ENCODE results near the gene PLA2G12B.
"Not testable (repeated sequence)": the region's sequence is repeated elsewhere in the genome, so short reads cannot be mapped to it uniquely, and the experiment has no call there.

Gene PLA2G12B

GRCh38 chr10:72910705-72911104, 43.9 kb downstream of the PLA2G12B start:
- no peaks in the 10 kb centered on the region for H3K36me3 ChIP-seq (ENCODE audit: insufficient read depth, low read length)
- H3K9me3 ChIP-seq (replicated peaks; ENCODE audit: low read length), result no peaks in the 10 kb centered on the region
- no peak overlapping the region for H3K4me2 ChIP-seq (ENCODE audit: low read length)
- H3K27me3 ChIP-seq (ENCODE audit: control insufficient read depth, insufficient read depth, low read length), result no peaks in the 10 kb centered on the region
- no peak overlapping the region for H3K9ac ChIP-seq (ENCODE audit: low read depth, low read length)
- H3K4me3 ChIP-seq (ENCODE audit: low read length), result no peak overlapping the region
- H3K4me1 ChIP-seq (ENCODE audit: control insufficient read depth, insufficient read depth, low read length), result no peaks in the 10 kb centered on the region

- Histone ChIP-seq H3K36me3 (ENCODE audit: insufficient read depth, low read length) (no peaks in the 10 kb centered on the region), H3K4me1 (ENCODE audit: control insufficient read depth, insufficient read depth, low read length) (no peaks in the 10 kb centered on the region), H3K9me3 (replicated peaks; ENCODE audit: low read length) (no peaks in the 10 kb centered on the region), H3K27me3 (ENCODE audit: control insufficient read depth, insufficient read depth, low read length) (no peaks in the 10 kb centered on the region), H3K4me3 (ENCODE audit: low read length) (no peak overlapping the region), H3K4me2 (ENCODE audit: low read length) (no peak overlapping the region), H3K9ac (ENCODE audit: low read depth, low read length) (no peak overlapping the region)
Measured at GRCh38 chr10:72906446-72906845, 48.2 kb downstream of the PLA2G12B start.

GRCh38 chr10:72904806-72905205, 49.8 kb downstream of the PLA2G12B start:
- Histone ChIP-seq H3K27me3 (ENCODE audit: control insufficient read depth, insufficient read depth, low read length) (no peaks in the 10 kb centered on the region), H3K9me3 (replicated peaks; ENCODE audit: low read length) (no peaks in the 10 kb centered on the region), H3K4me2 (ENCODE audit: low read length) (no peak overlapping the region), H3K4me3 (ENCODE audit: low read length) (no peak overlapping the region), H3K36me3 (ENCODE audit: insufficient read depth, low read length) (no peaks in the 10 kb centered on the region), H3K9ac (ENCODE audit: low read depth, low read length) (no peak overlapping the region), H3K4me1 (ENCODE audit: control insufficient read depth, insufficient read depth, low read length) (no peaks in the 10 kb centered on the region)

GRCh38 chr10:72903941-72904446, 50.6 kb downstream of the PLA2G12B start:
- H3K9me3 ChIP-seq (replicated peaks; ENCODE audit: low read length); H3K27me3 ChIP-seq (ENCODE audit: control insufficient read depth, insufficient read depth, low read length); H3K9ac ChIP-seq (ENCODE audit: low read depth, low read length); H3K4me3 ChIP-seq (ENCODE audit: low read length); H3K4me1 ChIP-seq (ENCODE audit: control insufficient read depth, insufficient read depth, low read length); H3K4me2 ChIP-seq (ENCODE audit: low read length); H3K36me3 ChIP-seq (ENCODE audit: insufficient read depth, low read length): not testable (repeated sequence)

- H3K4me1 ChIP-seq (ENCODE audit: control insufficient read depth, insufficient read depth, low read length), result no peaks in the 10 kb centered on the region
- no peak overlapping the region for H3K9ac ChIP-seq (ENCODE audit: low read depth, low read length)
- no peaks in the 10 kb centered on the region for H3K9me3 ChIP-seq (replicated peaks; ENCODE audit: low read length)
- H3K36me3 ChIP-seq (ENCODE audit: insufficient read depth, low read length), result no peaks in the 10 kb centered on the region
- no peak overlapping the region for H3K4me2 ChIP-seq (ENCODE audit: low read length)
- no peaks in the 10 kb centered on the region for H3K27me3 ChIP-seq (ENCODE audit: control insufficient read depth, insufficient read depth, low read length)
- H3K4me3 ChIP-seq (ENCODE audit: low read length), result no peak overlapping the region
Measured at GRCh38 chr10:72899545-72899944, 55.1 kb downstream of the PLA2G12B start.

- Histone ChIP-seq H3K4me2 (ENCODE audit: low read length) (no peak overlapping the region), H3K9me3 (replicated peaks; ENCODE audit: low read length) (no peaks in the 10 kb centered on the region), H3K36me3 (ENCODE audit: insufficient read depth, low read length) (no peaks in the 10 kb centered on the region), H3K4me3 (ENCODE audit: low read length) (no peak overlapping the region), H3K27me3 (ENCODE audit: control insufficient read depth, insufficient read depth, low read length) (no peaks in the 10 kb centered on the region), H3K9ac (ENCODE audit: low read depth, low read length) (no peak overlapping the region), H3K4me1 (ENCODE audit: control insufficient read depth, insufficient read depth, low read length) (no peaks in the 10 kb centered on the region)
Measured at GRCh38 chr10:72898616-72899015, 56.0 kb downstream of the PLA2G12B start.

GRCh38 chr10:72895236-72895850, 59.3 kb downstream of the PLA2G12B start:
- Histone ChIP-seq H3K27me3 (ENCODE audit: control insufficient read depth, insufficient read depth, low read length) (no peaks in the 10 kb centered on the region), H3K9ac (ENCODE audit: low read depth, low read length) (no peak overlapping the region), H3K36me3 (ENCODE audit: insufficient read depth, low read length) (no peaks in the 10 kb centered on the region), H3K4me2 (ENCODE audit: low read length) (no peak overlapping the region), H3K4me1 (ENCODE audit: control insufficient read depth, insufficient read depth, low read length) (no peaks in the 10 kb centered on the region), H3K9me3 (replicated peaks; ENCODE audit: low read length) (no peaks in the 10 kb centered on the region), H3K4me3 (ENCODE audit: low read length) (no peak overlapping the region)

GRCh38 chr10:72893136-72893798, 61.3 kb downstream of the PLA2G12B start, which contains the start of gene OIT3:
Gene OIT3 (plus strand): TSS chr10:72893739. CDS start chr10:72893799, 60 bp downstream.
- Histone ChIP-seq H3K4me2 (ENCODE audit: low read length) (no peak within 1 kb of the TSS), H3K27me3 (ENCODE audit: control insufficient read depth, insufficient read depth, low read length) (no peaks in the 10 kb centered on the region), H3K9ac (ENCODE audit: low read depth, low read length) (no peak within 1 kb of the TSS), H3K4me3 (ENCODE audit: low read length) (no peak within 1 kb of the TSS), H3K9me3 (replicated peaks; ENCODE audit: low read length) (no peaks in the 10 kb centered on the region), H3K4me1 (ENCODE audit: control insufficient read depth, insufficient read depth, low read length) (no peaks in the 10 kb centered on the region), H3K36me3 (ENCODE audit: insufficient read depth, low read length) (peaks cover 7% of the 10 kb centered on the region)

GRCh38 chr10:72890086-72890485, 64.5 kb downstream of the PLA2G12B start:
- H3K9ac ChIP-seq (ENCODE audit: low read depth, low read length), result no peak overlapping the region
- H3K9me3 ChIP-seq (replicated peaks; ENCODE audit: low read length), result no peaks in the 10 kb centered on the region
- H3K27me3 ChIP-seq (ENCODE audit: control insufficient read depth, insufficient read depth, low read length), result no peaks in the 10 kb centered on the region
- H3K4me1 ChIP-seq (ENCODE audit: control insufficient read depth, insufficient read depth, low read length), result peaks cover 7% of the 10 kb centered on the region
- no peak overlapping the region for H3K4me2 ChIP-seq (ENCODE audit: low read length)
- H3K4me3 ChIP-seq (ENCODE audit: low read length), result no peak overlapping the region
- H3K36me3 ChIP-seq (ENCODE audit: insufficient read depth, low read length), result peaks cover 25% of the 10 kb centered on the region

GRCh38 chr10:72889391-72889831, 65.2 kb downstream of the PLA2G12B start:
- H3K4me2 ChIP-seq (ENCODE audit: low read length), result no peak overlapping the region

GRCh38 chr10:72888151-72888638, 66.4 kb downstream of the PLA2G12B start:
- H3K36me3 ChIP-seq (ENCODE audit: insufficient read depth, low read length), result peaks cover 27% of the 10 kb centered on the region

More at GRCh38 chr10:72889391-72889831, 65.2 kb downstream of the PLA2G12B start:
- no peaks in the 10 kb centered on the region for H3K9me3 ChIP-seq (replicated peaks; ENCODE audit: low read length)
- no peaks in the 10 kb centered on the region for H3K27me3 ChIP-seq (ENCODE audit: control insufficient read depth, insufficient read depth, low read length)
- no peak overlapping the region for H3K4me3 ChIP-seq (ENCODE audit: low read length)
- H3K4me1 ChIP-seq (ENCODE audit: control insufficient read depth, insufficient read depth, low read length), result peaks cover 7% of the 10 kb centered on the region
- H3K9ac ChIP-seq (ENCODE audit: low read depth, low read length), result no peak overlapping the region
- H3K36me3 ChIP-seq (ENCODE audit: insufficient read depth, low read length), result peaks cover 27% of the 10 kb centered on the region

More at GRCh38 chr10:72888151-72888638, 66.4 kb downstream of the PLA2G12B start:
- Histone ChIP-seq H3K4me3 (ENCODE audit: low read length) (no peak overlapping the region), H3K9me3 (replicated peaks; ENCODE audit: low read length) (no peaks in the 10 kb centered on the region), H3K9ac (ENCODE audit: low read depth, low read length) (no peak overlapping the region), H3K4me2 (ENCODE audit: low read length) (no peak overlapping the region), H3K4me1 (ENCODE audit: control insufficient read depth, insufficient read depth, low read length) (peaks cover 7% of the 10 kb centered on the region), H3K27me3 (ENCODE audit: control insufficient read depth, insufficient read depth, low read length) (no peaks in the 10 kb centered on the region)

All from skeletal muscle satellite cell (primary cell).